HEK293 (cell line): ENCODE data around the gene CAMK2G.

Experiments used
- CTCF ChIA-PET: fragments of 350-600 bp; formaldehyde crosslinking; extraction: SDS; loops from one replicate; lab custom pipeline; 2021; ENCODE audit warnings: antibody characterized with exemption; lab: Yijun Ruan, JAX
- POLR2A ChIA-PET: fragments of 300-600 bp; formaldehyde crosslinking; extraction: SDS; loops from one replicate; lab custom pipeline; 2020; ENCODE audit warnings: antibody characterized with exemption, inconsistent platforms; lab: Yijun Ruan, JAX
- H3K27ac ChIP-seq: fragments of 200-500 bp; sonication (Bioruptor generic); 2 replicates; pipeline ENCODE4 v1.5.1; 2014; ENCODE audit warnings: low read depth, low read length, control low read depth, inconsistent platforms; ENCODE audit errors: extremely low read depth
- H3K36me3 ChIP-seq, 2 experiments: fragments of 200-500 bp in 1 of 2; sonication (Bioruptor generic) in 1 of 2; 1 replicate in 1 of 2; 2 replicates in 1 of 2; pipeline ENCODE4 v1.5.1; 2014 to 2017; ENCODE audit warnings: inconsistent platforms in 2 of 2, low read length in 2 of 2; ENCODE audit not compliant: control insufficient read depth in 2 of 2, insufficient read depth in 1 of 2
- H3K4me1 ChIP-seq: fragments of 200-500 bp; sonication (Bioruptor generic); 2 replicates; pipeline ENCODE4 v1.5.1; 2014; ENCODE audit warnings: mild to moderate bottlenecking, low read length, inconsistent platforms; ENCODE audit not compliant: control insufficient read depth, insufficient read depth
- H3K4me3 ChIP-seq: 2 replicates; pipeline ENCODE4 v1.5.1; 2011; ENCODE audit warnings: low read depth, mild to moderate bottlenecking, control low read depth, low read length, moderate library complexity
- H3K9me3 ChIP-seq: fragments of 200-500 bp; sonication (Bioruptor generic); 2 replicates; pipeline ENCODE4 v1.5.1; 2014; ENCODE audit warnings: low read depth, low read length, inconsistent platforms; ENCODE audit not compliant: control insufficient read depth, insufficient read depth
- CTCF ChIP-seq: fragments of 450-650 bp; formaldehyde crosslinking; IDR thresholded peaks from 2 replicates; pipeline ENCODE4 v1.5.1; 2016; ENCODE audit warnings: missing biosample characterization, missing genetic modification characterization
- GLIS1 ChIP-seq: fragments of 450-650 bp; formaldehyde crosslinking; IDR thresholded peaks from 2 replicates; pipeline ENCODE4 v1.5.1; 2016; ENCODE audit warnings: missing biosample characterization, missing genetic modification characterization
- KLF8 ChIP-seq: fragments of 450-650 bp; formaldehyde crosslinking; IDR thresholded peaks from 2 replicates; pipeline ENCODE4 v1.5.1; 2016; ENCODE audit warnings: missing biosample characterization, missing genetic modification characterization
- MZF1 ChIP-seq: fragments of 450-650 bp; formaldehyde crosslinking; IDR thresholded peaks from 2 replicates; pipeline ENCODE4 v1.5.1; 2017; ENCODE audit warnings: missing biosample characterization, missing genetic modification characterization, borderline replicate concordance
- PRDM1 ChIP-seq: fragments of 450-650 bp; formaldehyde crosslinking; IDR thresholded peaks from 2 replicates; pipeline ENCODE4; 2016; ENCODE audit warnings: missing biosample characterization, missing genetic modification characterization
- SCRT2 ChIP-seq: fragments of 450-650 bp; formaldehyde crosslinking; IDR thresholded peaks from 2 replicates; pipeline ENCODE4 v1.5.1; 2016; ENCODE audit warnings: missing biosample characterization, missing genetic modification characterization
- SP2 ChIP-seq: fragments of 450-650 bp; formaldehyde crosslinking; IDR thresholded peaks from 2 replicates; pipeline ENCODE4 v1.5.1; 2016; ENCODE audit warnings: missing biosample characterization, missing genetic modification characterization
- SP7 ChIP-seq: fragments of 450-650 bp; formaldehyde crosslinking; IDR thresholded peaks from 2 replicates; pipeline ENCODE4 v1.5.1; 2016; ENCODE audit warnings: missing biosample characterization, missing genetic modification characterization
- TSHZ1 ChIP-seq: fragments of 450-650 bp; formaldehyde crosslinking; IDR thresholded peaks from 2 replicates; pipeline ENCODE4 v1.5.1; 2016; ENCODE audit warnings: missing biosample characterization, missing genetic modification characterization, borderline replicate concordance
- ZBTB8A ChIP-seq: fragments of 450-650 bp; formaldehyde crosslinking; IDR thresholded peaks from 2 replicates; pipeline ENCODE4 v1.5.1; 2016; ENCODE audit warnings: missing biosample characterization, missing genetic modification characterization
- ZFP37 ChIP-seq: fragments of 450-650 bp; formaldehyde crosslinking; IDR thresholded peaks from 2 replicates; pipeline ENCODE4 v1.5.1; 2016; ENCODE audit warnings: missing biosample characterization, missing genetic modification characterization
- ZIC2 ChIP-seq: fragments of 450-650 bp; formaldehyde crosslinking; IDR thresholded peaks from 2 replicates; pipeline ENCODE4 v1.5.1; 2016; ENCODE audit warnings: missing biosample characterization, missing genetic modification characterization
- ZNF175 ChIP-seq: fragments of 450-650 bp; formaldehyde crosslinking; IDR thresholded peaks from 2 replicates; pipeline ENCODE4 v1.5.1; 2016; ENCODE audit warnings: missing biosample characterization, missing genetic modification characterization
- ZNF2 ChIP-seq: fragments of 450-650 bp; formaldehyde crosslinking; IDR thresholded peaks from 2 replicates; pipeline ENCODE4 v1.5.1; 2016; ENCODE audit warnings: missing biosample characterization, missing genetic modification characterization
- ZNF366 ChIP-seq: fragments of 450-650 bp; formaldehyde crosslinking; conservative IDR thresholded peaks from 2 replicates; pipeline ENCODE4 v1.5.1; 2016; ENCODE audit warnings: missing biosample characterization, missing genetic modification characterization
- ZNF449 ChIP-seq: fragments of 450-650 bp; formaldehyde crosslinking; IDR thresholded peaks from 2 replicates; pipeline ENCODE4 v1.5.1; 2017; ENCODE audit warnings: missing biosample characterization, mild to moderate bottlenecking, missing genetic modification characterization, moderate library complexity
- ZNF48 ChIP-seq: fragments of 450-650 bp; formaldehyde crosslinking; IDR thresholded peaks from 2 replicates; pipeline ENCODE4 v1.5.1; 2016; ENCODE audit warnings: missing biosample characterization, missing genetic modification characterization
- ZNF600 ChIP-seq: fragments of 450-650 bp; formaldehyde crosslinking; IDR thresholded peaks from 2 replicates; pipeline ENCODE4 v1.5.1; 2016; ENCODE audit warnings: missing biosample characterization, missing genetic modification characterization
- ZNF660 ChIP-seq: fragments of 450-650 bp; IDR thresholded peaks from 2 replicates; pipeline ENCODE4 v1.5.1; 2018; ENCODE audit warnings: missing biosample characterization, mild to moderate bottlenecking, missing genetic modification characterization
- ZNF707 ChIP-seq: fragments of 450-650 bp; formaldehyde crosslinking; IDR thresholded peaks from 2 replicates; pipeline ENCODE4 v1.5.1; 2016; ENCODE audit warnings: missing biosample characterization, missing genetic modification characterization
- ZNF768 ChIP-seq: fragments of 450-650 bp; formaldehyde crosslinking; IDR thresholded peaks from 2 replicates; pipeline ENCODE4 v1.5.1; 2018; ENCODE audit warnings: missing biosample characterization, mild to moderate bottlenecking, missing genetic modification characterization
- ZSCAN23 ChIP-seq: fragments of 450-650 bp; formaldehyde crosslinking; IDR thresholded peaks from 2 replicates; pipeline ENCODE4 v1.5.1; 2016; ENCODE audit warnings: missing biosample characterization, missing genetic modification characterization

Gene CAMK2G

DNA sequence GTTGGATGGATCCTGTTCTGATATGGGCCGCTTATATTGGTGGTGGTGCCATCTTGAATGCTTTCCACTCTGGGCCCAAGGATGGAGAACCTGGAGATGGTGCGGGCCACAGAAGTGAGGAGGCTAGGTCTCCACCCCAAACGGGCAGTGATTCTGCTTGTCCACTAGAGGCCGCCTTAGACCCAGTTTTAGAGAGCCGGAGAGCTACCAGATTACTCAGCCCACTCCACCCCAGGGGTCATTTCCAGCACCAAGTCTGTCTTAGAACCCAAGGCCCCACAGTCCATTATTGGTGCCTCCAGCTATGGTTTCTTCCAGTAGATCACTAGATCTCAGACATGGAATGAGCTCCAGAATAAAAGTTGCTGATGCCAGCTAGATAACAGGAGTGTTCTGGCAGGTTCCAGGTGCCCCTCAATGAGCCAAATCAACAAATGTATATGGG is 11.8 kb upstream of the CAMK2G start (continued):
- TF ChIP-seq ZNF707 (no peak), GLIS1 (tag by site-specific recombination) (peak; percentile 50; the same call in 1 of the 2 replicates), ZFP37 (0 out of 2 replicates have a peak, but pooled peaks have one; percentile 26), CTCF (peak; percentile 92), ZNF449 (no peak), ZNF2 (tag by site-specific recombination) (peak; percentile 75; the same call in 1 of the 2 replicates), ZIC2 (tag by site-specific recombination) (peak; percentile 59), SP7 (tag by site-specific recombination) (peak; percentile 34; the same call in 1 of the 2 replicates), SP2 (tag by site-specific recombination) (no peak), ZNF660 (tag by site-specific recombination) (peak; percentile 85), ZNF48 (tag by site-specific recombination) (no peak), KLF8 (peak; percentile 61), ZBTB8A (peak; percentile 29; the same call in 1 of the 2 replicates), ZSCAN23 (tag by site-specific recombination) (no peak), ZNF366 (tag by site-specific recombination) (no peak), ZNF768 (no peak), TSHZ1 (tag by site-specific recombination) (no peak), ZNF175 (tag by site-specific recombination) (no peak), SCRT2 (no peak), ZNF600 (tag by site-specific recombination) (peak; percentile 88)

DNA sequence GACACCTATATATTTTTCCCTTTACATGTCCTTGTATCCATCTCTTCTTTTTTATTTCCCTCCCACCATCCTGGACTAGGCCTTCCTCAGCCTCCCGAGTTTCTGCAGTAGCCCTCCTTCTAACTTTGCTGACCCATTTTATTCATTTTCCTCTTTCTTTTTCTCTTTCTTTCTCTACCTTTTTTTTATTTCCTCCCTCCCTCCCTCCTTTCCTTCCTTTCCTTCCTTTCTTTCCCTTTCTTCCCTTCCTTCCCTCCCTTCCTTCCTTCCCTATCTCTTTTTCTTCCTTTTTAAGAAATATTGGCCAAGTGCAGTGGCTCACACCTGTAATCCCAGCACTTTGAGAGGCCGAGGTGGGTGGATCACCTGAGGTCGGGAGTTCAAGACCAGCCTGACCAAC is 9.7 kb upstream of the CAMK2G start:
- CTCF ChIA-PET: interaction anchor here (1.0 to 11.0 kb wide), 6 partner anchors 10 to 219 kb away, joined by 3 to 267 read pairs (median 14); partner anchors contain the start of gene PLAU
- Histone ChIP-seq H3K4me3 (no peak overlapping the region), H3K4me1 (peaks cover 11% of the 10 kb centered on the region), H3K27ac (no peak overlapping the region), H3K36me3 (no peaks in the 10 kb centered on the region), H3K9me3 (no peaks in the 10 kb centered on the region)
- POLR2A ChIA-PET: no interaction called here
- TF ChIP-seq MZF1 (no peak), ZNF366 (tag by site-specific recombination) (peak; percentile 88), PRDM1 (0 out of 2 replicates have a peak, but pooled peaks have one; percentile 36)
